ENCODE data around the gene C1orf159. TPM values are rescaled to one million over a fixed set of nuclear protein-coding genes. Genes with fewer than 3 reads are reported as not detected.

The C1orf159 gene
- total and polyA plus RNA-seq, 10 of the 15 experiments (the other 5 are each of a cell fraction or from before 2014, with no cell fraction given) = 0.11 to 23.4 (median 8.0) TPM

- TF ChIP-seq MTA2 (IDR thresholded peaks at IDR 0.05; ENCODE audit: low read depth) (no peak), ZNF687 (IDR thresholded peaks at IDR 0.05) (peak; percentile 87), CREM (IDR thresholded peaks at IDR 0.05; ENCODE audit: low read depth) (no peak), ZBTB4 (CRISPR knock-in tag; IDR thresholded peaks at IDR 0.05) (no peak), MAX (IDR thresholded peaks at IDR 0.05; ENCODE audit: low read depth, low read length) (peak; percentile 33; the same call in 1 of the 2 replicates), MXI1 (IDR thresholded peaks at IDR 0.05; ENCODE audit: low read depth, low read length) (no peak), RELB (IDR thresholded peaks at IDR 0.05; ENCODE audit: low read depth) (0 out of 2 replicates have a peak, but pooled peaks have one; percentile 34), ZNF217 (IDR thresholded peaks at IDR 0.05) (no peak), IKZF2 (IDR thresholded peaks at IDR 0.05) (peak; percentile 18 to 46; a peak in 2 of 4 replicates), BCL3 (IDR thresholded peaks at IDR 0.05; ENCODE audit: borderline replicate concordance, insufficient read depth, low read depth, low read length, poor library complexity, severe bottlenecking) (peak; percentile 42), SUPT20H (IDR thresholded peaks at IDR 0.05; ENCODE audit: borderline replicate concordance, control insufficient read depth, low read depth, low read length) (no peak), BCLAF1 (IDR thresholded peaks at IDR 0.05) (no peak), BACH1 (IDR thresholded peaks at IDR 0.05; ENCODE audit: borderline replicate concordance) (peak; percentile 78), JUNB (IDR thresholded peaks at IDR 0.05) (no peak), RBBP5 (conservative IDR thresholded peaks at IDR 0.05) (no peak)
Observed at GRCh38 chr1:1079408-1080121, 36.3 kb downstream of the C1orf159 start (continued).

All from GM12878 (cell line).